ENCODE data around the gene TRPT1. TPM values are rescaled to one million over a fixed set of nuclear protein-coding genes. Genes with fewer than 3 reads are reported as not detected.

The TRPT1 gene
- total RNA-seq, 1 experiment from 2014 or later: 58.8 TPM

GRCh38 chr11:64252003-64252872, 26.3 kb upstream of the TRPT1 start (continued):
- TF ChIP-seq, protein P1, sequence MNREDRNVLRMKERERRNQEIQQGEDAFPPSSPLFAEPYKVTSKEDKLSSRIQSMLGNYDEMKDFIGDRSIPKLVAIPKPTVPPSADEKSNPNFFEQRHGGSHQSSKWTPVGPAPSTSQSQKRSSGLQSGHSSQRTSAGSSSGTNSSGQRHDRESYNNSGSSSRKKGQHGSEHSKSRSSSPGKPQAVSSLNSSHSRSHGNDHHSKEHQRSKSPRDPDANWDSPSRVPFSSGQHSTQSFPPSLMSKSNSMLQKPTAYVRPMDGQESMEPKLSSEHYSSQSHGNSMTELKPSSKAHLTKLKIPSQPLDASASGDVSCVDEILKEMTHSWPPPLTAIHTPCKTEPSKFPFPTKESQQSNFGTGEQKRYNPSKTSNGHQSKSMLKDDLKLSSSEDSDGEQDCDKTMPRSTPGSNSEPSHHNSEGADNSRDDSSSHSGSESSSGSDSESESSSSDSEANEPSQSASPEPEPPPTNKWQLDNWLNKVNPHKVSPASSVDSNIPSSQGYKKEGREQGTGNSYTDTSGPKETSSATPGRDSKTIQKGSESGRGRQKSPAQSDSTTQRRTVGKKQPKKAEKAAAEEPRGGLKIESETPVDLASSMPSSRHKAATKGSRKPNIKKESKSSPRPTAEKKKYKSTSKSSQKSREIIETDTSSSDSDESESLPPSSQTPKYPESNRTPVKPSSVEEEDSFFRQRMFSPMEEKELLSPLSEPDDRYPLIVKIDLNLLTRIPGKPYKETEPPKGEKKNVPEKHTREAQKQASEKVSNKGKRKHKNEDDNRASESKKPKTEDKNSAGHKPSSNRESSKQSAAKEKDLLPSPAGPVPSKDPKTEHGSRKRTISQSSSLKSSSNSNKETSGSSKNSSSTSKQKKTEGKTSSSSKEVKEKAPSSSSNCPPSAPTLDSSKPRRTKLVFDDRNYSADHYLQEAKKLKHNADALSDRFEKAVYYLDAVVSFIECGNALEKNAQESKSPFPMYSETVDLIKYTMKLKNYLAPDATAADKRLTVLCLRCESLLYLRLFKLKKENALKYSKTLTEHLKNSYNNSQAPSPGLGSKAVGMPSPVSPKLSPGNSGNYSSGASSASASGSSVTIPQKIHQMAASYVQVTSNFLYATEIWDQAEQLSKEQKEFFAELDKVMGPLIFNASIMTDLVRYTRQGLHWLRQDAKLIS (CRISPR knock-in tag; IDR thresholded peaks at IDR 0.05; ENCODE audit: borderline replicate concordance): no peak
- TF ChIP-seq GRHL2 (CRISPR knock-in tag; IDR thresholded peaks at IDR 0.05; ENCODE audit: insufficient replicate concordance, severe bottlenecking) (no peak), ZNF263 (CRISPR knock-in tag; IDR thresholded peaks at IDR 0.05; ENCODE audit: low read depth) (no peak), MAX (CRISPR knock-in tag; IDR thresholded peaks at IDR 0.05) (0 out of 2 replicates have a peak, but pooled peaks have one; percentile 15), SP1 (CRISPR knock-in tag; conservative IDR thresholded peaks at IDR 0.05) (peak; percentile 58), NFE2L1 (CRISPR knock-in tag; IDR thresholded peaks at IDR 0.05) (no peak), ELF4 (CRISPR knock-in tag; IDR thresholded peaks at IDR 0.05; ENCODE audit: low read depth) (no peak), ZNF423 (CRISPR knock-in tag; IDR thresholded peaks at IDR 0.05) (no peak), E2F4 (CRISPR knock-in tag; IDR thresholded peaks at IDR 0.05; ENCODE audit: borderline replicate concordance, low read depth) (no peak), TEAD1 (CRISPR knock-in tag; IDR thresholded peaks at IDR 0.05) (no peak), JAZF1 (CRISPR knock-in tag; IDR thresholded peaks at IDR 0.05) (no peak), ZNF138 (CRISPR knock-in tag; conservative IDR thresholded peaks at IDR 0.05) (no peak), SMAD4 (CRISPR knock-in tag; IDR thresholded peaks at IDR 0.05) (no peak), MXD4 (CRISPR knock-in tag; IDR thresholded peaks at IDR 0.05; ENCODE audit: borderline replicate concordance) (no peak), CTCF (IDR thresholded peaks at IDR 0.05) (peak; percentile 23; the same call in 1 of the 2 replicates), GTF2I (CRISPR knock-in tag; conservative IDR thresholded peaks at IDR 0.05) (no peak), E2F1 (CRISPR knock-in tag; IDR thresholded peaks at IDR 0.05) (no peak), ATF1 (CRISPR knock-in tag; IDR thresholded peaks at IDR 0.05) (no peak), TP53 (CRISPR knock-in tag; IDR thresholded peaks at IDR 0.05) (no peak)
- TF ChIP-seq, protein P2, sequence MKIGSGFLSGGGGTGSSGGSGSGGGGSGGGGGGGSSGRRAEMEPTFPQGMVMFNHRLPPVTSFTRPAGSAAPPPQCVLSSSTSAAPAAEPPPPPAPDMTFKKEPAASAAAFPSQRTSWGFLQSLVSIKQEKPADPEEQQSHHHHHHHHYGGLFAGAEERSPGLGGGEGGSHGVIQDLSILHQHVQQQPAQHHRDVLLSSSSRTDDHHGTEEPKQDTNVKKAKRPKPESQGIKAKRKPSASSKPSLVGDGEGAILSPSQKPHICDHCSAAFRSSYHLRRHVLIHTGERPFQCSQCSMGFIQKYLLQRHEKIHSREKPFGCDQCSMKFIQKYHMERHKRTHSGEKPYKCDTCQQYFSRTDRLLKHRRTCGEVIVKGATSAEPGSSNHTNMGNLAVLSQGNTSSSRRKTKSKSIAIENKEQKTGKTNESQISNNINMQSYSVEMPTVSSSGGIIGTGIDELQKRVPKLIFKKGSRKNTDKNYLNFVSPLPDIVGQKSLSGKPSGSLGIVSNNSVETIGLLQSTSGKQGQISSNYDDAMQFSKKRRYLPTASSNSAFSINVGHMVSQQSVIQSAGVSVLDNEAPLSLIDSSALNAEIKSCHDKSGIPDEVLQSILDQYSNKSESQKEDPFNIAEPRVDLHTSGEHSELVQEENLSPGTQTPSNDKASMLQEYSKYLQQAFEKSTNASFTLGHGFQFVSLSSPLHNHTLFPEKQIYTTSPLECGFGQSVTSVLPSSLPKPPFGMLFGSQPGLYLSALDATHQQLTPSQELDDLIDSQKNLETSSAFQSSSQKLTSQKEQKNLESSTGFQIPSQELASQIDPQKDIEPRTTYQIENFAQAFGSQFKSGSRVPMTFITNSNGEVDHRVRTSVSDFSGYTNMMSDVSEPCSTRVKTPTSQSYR (CRISPR knock-in tag; IDR thresholded peaks at IDR 0.05): 0 out of 2 replicates have a peak, but pooled peaks have one; percentile 33
- TF ChIP-seq, protein P3, sequence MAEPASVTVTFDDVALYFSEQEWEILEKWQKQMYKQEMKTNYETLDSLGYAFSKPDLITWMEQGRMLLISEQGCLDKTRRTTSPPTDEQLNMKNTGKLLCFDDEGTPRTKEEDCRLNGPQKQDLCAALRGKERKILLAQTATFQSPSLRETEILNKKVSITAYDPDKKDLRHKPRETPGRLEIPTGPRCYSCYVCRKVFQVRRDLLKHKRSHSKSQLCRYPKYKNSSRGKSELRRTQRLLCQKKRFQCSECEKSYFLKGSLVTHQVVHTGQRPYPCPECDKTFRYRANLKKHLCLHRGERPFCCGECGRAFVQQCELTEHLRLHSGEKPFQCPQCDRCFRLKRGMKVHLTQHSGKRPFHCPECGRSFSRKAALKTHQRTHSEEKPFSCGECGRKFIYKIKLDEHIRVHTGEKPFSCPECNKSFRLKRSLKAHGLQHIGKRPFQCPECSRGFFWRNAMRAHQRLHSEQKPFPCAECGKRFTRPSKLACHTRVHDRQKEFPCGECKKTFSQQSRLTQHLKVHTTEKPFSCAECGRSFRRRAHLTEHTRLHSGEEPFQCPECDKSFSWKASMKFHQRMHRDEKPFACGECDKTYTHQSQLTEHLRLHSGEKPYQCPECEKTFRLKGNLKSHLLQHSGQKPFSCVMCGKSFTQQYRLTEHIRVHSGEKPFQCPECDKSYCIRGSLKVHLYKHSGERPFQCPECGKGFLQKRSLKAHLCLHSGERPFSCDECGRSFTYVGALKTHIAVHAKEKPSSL (CRISPR knock-in tag; conservative IDR thresholded peaks at IDR 0.05): no peak
- TF ChIP-seq, protein P4, sequence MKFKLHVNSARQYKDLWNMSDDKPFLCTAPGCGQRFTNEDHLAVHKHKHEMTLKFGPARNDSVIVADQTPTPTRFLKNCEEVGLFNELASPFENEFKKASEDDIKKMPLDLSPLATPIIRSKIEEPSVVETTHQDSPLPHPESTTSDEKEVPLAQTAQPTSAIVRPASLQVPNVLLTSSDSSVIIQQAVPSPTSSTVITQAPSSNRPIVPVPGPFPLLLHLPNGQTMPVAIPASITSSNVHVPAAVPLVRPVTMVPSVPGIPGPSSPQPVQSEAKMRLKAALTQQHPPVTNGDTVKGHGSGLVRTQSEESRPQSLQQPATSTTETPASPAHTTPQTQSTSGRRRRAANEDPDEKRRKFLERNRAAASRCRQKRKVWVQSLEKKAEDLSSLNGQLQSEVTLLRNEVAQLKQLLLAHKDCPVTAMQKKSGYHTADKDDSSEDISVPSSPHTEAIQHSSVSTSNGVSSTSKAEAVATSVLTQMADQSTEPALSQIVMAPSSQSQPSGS (CRISPR knock-in tag; IDR thresholded peaks at IDR 0.05; ENCODE audit: borderline replicate concordance, low read depth): no peak
- TF ChIP-seq, protein P5, sequence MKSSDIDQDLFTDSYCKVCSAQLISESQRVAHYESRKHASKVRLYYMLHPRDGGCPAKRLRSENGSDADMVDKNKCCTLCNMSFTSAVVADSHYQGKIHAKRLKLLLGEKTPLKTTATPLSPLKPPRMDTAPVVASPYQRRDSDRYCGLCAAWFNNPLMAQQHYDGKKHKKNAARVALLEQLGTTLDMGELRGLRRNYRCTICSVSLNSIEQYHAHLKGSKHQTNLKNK (CRISPR knock-in tag; IDR thresholded peaks at IDR 0.05): no peak
